GM21390 (cell line): ENCODE measurements around the gene STARD3.
"Not testable (repeated sequence)": the region's sequence is repeated elsewhere in the genome, so short reads cannot be mapped to it uniquely, and the experiment has no call there.

Source experiments
- ATAC-seq: cut with Tn5 transposase; IDR thresholded peaks from one replicate; pipeline ENCODE4 v1.9.1; 2021; ENCODE audit not compliant: unreplicated experiment

Gene STARD3

GRCh38 chr17:39687101-39687545, 50.2 kb downstream of the STARD3 start:
- no peak for ATAC-seq

GRCh38 chr17:39687546-39688474, 50.9 kb downstream of the STARD3 start, which contains the start of gene PGAP3:
Gene PGAP3, minus strand, starts transcription at chr17:39688057. Its CDS starts 43 bp downstream, at chr17:39688014.
- peak; percentile 89 for ATAC-seq

- ATAC-seq, result no peak
Measured at GRCh38 chr17:39688475-39688835, 51.5 kb downstream of the STARD3 start.

- ATAC-seq, result no peak
Measured at GRCh38 chr17:39688945-39689344, 52.0 kb downstream of the STARD3 start.

GRCh38 chr17:39694593-39694992, 57.6 kb downstream of the STARD3 start:
- no peak for ATAC-seq

GRCh38 chr17:39695089-39695474, 58.1 kb downstream of the STARD3 start:
- no peak for ATAC-seq

GRCh38 chr17:39696731-39697130, 59.8 kb downstream of the STARD3 start:
- ATAC-seq, result no peak

- ATAC-seq, result no peak
Measured at GRCh38 chr17:39697961-39698360, 61.0 kb downstream of the STARD3 start.

GRCh38 chr17:39699157-39699817, 62.3 kb downstream of the STARD3 start:
- ATAC-seq, result not testable (repeated sequence)

GRCh38 chr17:39699818-39700147, 62.8 kb downstream of the STARD3 start, which contains the start of gene ERBB2:
Gene ERBB2, plus strand, starts transcription at chr17:39700064. Its CDS starts 175 bp downstream, at chr17:39700239.
- no peak for ATAC-seq

- ATAC-seq, result no peak
Measured at GRCh38 chr17:39700148-39700987, 63.4 kb downstream of the STARD3 start.

GRCh38 chr17:39701012-39701783, 64.3 kb downstream of the STARD3 start:
- ATAC-seq, result no peak

- no peak for ATAC-seq
Measured at GRCh38 chr17:39701784-39702422, 65.0 kb downstream of the STARD3 start.

GRCh38 chr17:39702901-39703893, 66.3 kb downstream of the STARD3 start:
- ATAC-seq, result no peak

- ATAC-seq, result no peak
Measured at GRCh38 chr17:39703913-39704312, 67.0 kb downstream of the STARD3 start.

GRCh38 chr17:39704821-39705551, 68.0 kb downstream of the STARD3 start:
- no peak for ATAC-seq

GRCh38 chr17:39705786-39706348, 68.9 kb downstream of the STARD3 start:
- ATAC-seq, result no peak

GRCh38 chr17:39706383-39706782, 69.4 kb downstream of the STARD3 start:
- ATAC-seq, result no peak
